GM19240 (cell line): Measurements from ENCODE around the gene NT5E.
"Not testable (repeated sequence)": the region's sequence is repeated elsewhere in the genome, so short reads cannot be mapped to it uniquely, and the experiment has no call there.

Experiments
- DNase-seq: peaks from one replicate; pipeline ENCODE4 v3.0.0; 2011; ENCODE audit warnings: low spot score; ENCODE audit not compliant: insufficient read length

Gene NT5E

GRCh38 chr6:85490516-85491248 is 40.8 kb downstream of the NT5E start:
- DNase-seq = no peak

- no peak for DNase-seq
Observed at GRCh38 chr6:85493389-85493788, 43.5 kb downstream of the NT5E start.

GRCh38 chr6:85494547-85495536 is 45.0 kb downstream of the NT5E start:
- DNase-seq = no peak

- no peak for DNase-seq
Observed at GRCh38 chr6:85496009-85496579, 46.2 kb downstream of the NT5E start.

GRCh38 chr6:85496856-85497255 is 47.0 kb downstream of the NT5E start:
- no peak for DNase-seq

- DNase-seq = no peak
Observed at GRCh38 chr6:85498596-85499258, 48.8 kb downstream of the NT5E start.

- DNase-seq = no peak
Observed at GRCh38 chr6:85506441-85507093, 56.7 kb downstream of the NT5E start.

GRCh38 chr6:85516168-85516567 is 66.3 kb downstream of the NT5E start:
- no peak for DNase-seq

GRCh38 chr6:85524281-85524680 is 74.4 kb downstream of the NT5E start:
- not testable (repeated sequence) for DNase-seq

- no peak for DNase-seq
Observed at GRCh38 chr6:85537055-85537494, 87.2 kb downstream of the NT5E start.

- DNase-seq = no peak
Observed at GRCh38 chr6:85544776-85545175, 94.9 kb downstream of the NT5E start.
